HepG2 (cell line): ENCODE data around the gene GTF2A1L. TPM values are rescaled to one million over a fixed set of nuclear protein-coding genes. Genes with fewer than 3 reads are reported as not detected.

Experiments used
- ATAC-seq: fragments of 200-7000 bp; cut with Tn5 transposase; 3 replicates; pipeline ENCODE4 v1.9.1; 2020; ENCODE audit warnings: mild to moderate bottlenecking, moderate library complexity
- BruUV-seq: library from RNA; stranded (reverse); fragments of 400-500 nt; replicated peaks from 2 replicates; lab custom pipeline; 2021; lab: Mats Ljungman, UMichigan
- CTCF ChIA-PET: fragments of 300-600 bp; formaldehyde crosslinking; extraction: SDS; loops from one replicate; lab custom pipeline; 2021; ENCODE audit warnings: low total read pairs, inconsistent platforms, low intra/inter-chr PET ratio; lab: Yijun Ruan, JAX
- POLR2A ChIA-PET: fragments of 350-600 bp; sonication (Branson Sonifier 250); formaldehyde crosslinking; loops from one replicate; lab custom pipeline; 2020; ENCODE audit warnings: antibody characterized with exemption, inconsistent platforms; lab: Yijun Ruan, JAX
- DNase-seq: peaks from one replicate; pipeline ENCODE4 v3.0.0-alpha.2; 2015; ENCODE audit warnings: low spot score
- FAIRE-seq: peaks from 3 replicates; lab custom pipeline; 2011; peaks lifted over from hg19 to GRCh38; lab: Jason Lieb, UNC
- H2AFZ ChIP-seq: one replicate; pipeline ENCODE4 v1.6.1; 2011; ENCODE audit warnings: low read length, inconsistent platforms
- H3K27ac ChIP-seq: fragments of 300-600 bp; 3 replicates; pipeline ENCODE4 v1.8.0; 2011; ENCODE audit warnings: mixed run types, mild to moderate bottlenecking, mixed read lengths, low read length, inconsistent platforms; ENCODE audit not compliant: insufficient read depth; ENCODE audit errors: extremely low read length
- H3K27me3 ChIP-seq, 2 experiments: fragments of 200-600 bp in 1 of 2; 2 replicates in 1 of 2; 3 replicates in 1 of 2; pipeline versions ENCODE4 v1.6.0 to v1.8.0; 2011; ENCODE audit warnings: low read length in 2 of 2, mild to moderate bottlenecking in 2 of 2, moderate library complexity in 2 of 2, inconsistent platforms in 1 of 2; ENCODE audit not compliant: insufficient read depth in 2 of 2, control insufficient read depth in 1 of 2
- H3K36me3 ChIP-seq, 2 experiments: fragments of 200-600 bp in 1 of 2; replicated peaks in 1 of 2; 2 replicates in 1 of 2; 3 replicates in 1 of 2; pipeline versions ENCODE4 v1.5.1 to v1.8.0; 2011; ENCODE audit warnings: low read length in 2 of 2, inconsistent platforms in 1 of 2; ENCODE audit not compliant: insufficient read depth in 2 of 2, control insufficient read depth in 1 of 2
- H3K4me1 ChIP-seq: 2 replicates; pipeline ENCODE4 v1.5.1; 2012; ENCODE audit warnings: low read length, inconsistent platforms; ENCODE audit not compliant: insufficient read depth
- H3K4me2 ChIP-seq: 2 replicates; pipeline ENCODE4 v1.6.0; 2011; ENCODE audit warnings: low read depth, low read length, inconsistent platforms
- H3K4me3 ChIP-seq, 3 experiments: fragments of 200-600 bp in 1 of 3; sonication (generic), shearing (Covaris generic) in 1 of 3; replicated peaks in 1 of 3; 2 replicates each; pipeline ENCODE4 v1.5.1; 2011 to 2016; ENCODE audit warnings: low read length in 3 of 3, inconsistent platforms in 2 of 3, low read depth in 2 of 3, mild to moderate bottlenecking in 2 of 3, control low read depth in 1 of 3, mixed read lengths in 1 of 3; ENCODE audit not compliant: insufficient read depth in 1 of 3
- H3K79me2 ChIP-seq: one replicate; pipeline ENCODE4 v1.6.1; 2011; ENCODE audit warnings: low read length, inconsistent platforms; ENCODE audit not compliant: insufficient read depth
- H3K9ac ChIP-seq: 2 replicates; pipeline ENCODE4 v1.6.0; 2011; ENCODE audit warnings: mild to moderate bottlenecking, low read depth, low read length, inconsistent platforms; ENCODE audit not compliant: insufficient read depth
- H3K9me3 ChIP-seq: 2 replicates; pipeline ENCODE4 v1.5.1; 2012; ENCODE audit warnings: mild to moderate bottlenecking, low read length
- H4K20me1 ChIP-seq: 2 replicates; pipeline ENCODE4 v1.6.0; 2011; ENCODE audit warnings: inconsistent platforms, mild to moderate bottlenecking, low read length, moderate library complexity; ENCODE audit not compliant: insufficient read depth
- DNMT1 ChIP-seq: sonication (generic); formaldehyde crosslinking; IDR thresholded peaks from 2 replicates; pipeline ENCODE4 v1.5.1; 2020; ENCODE audit warnings: mild to moderate bottlenecking, missing genetic modification reagents
- ELF1 ChIP-seq: sonication (generic); formaldehyde crosslinking; IDR thresholded peaks from 2 replicates; pipeline ENCODE4 v1.4.0; 2020; ENCODE audit warnings: missing genetic modification reagents
- EZH2 ChIP-seq: conservative IDR thresholded peaks from 2 replicates; pipeline ENCODE4 v1.6.1; 2012; ENCODE audit warnings: mild to moderate bottlenecking, low read depth, low read length, moderate library complexity
- HMG20A ChIP-seq: IDR thresholded peaks from 2 replicates; pipeline ENCODE4 v1.6.1; 2016; ENCODE audit warnings: borderline replicate concordance
- POLR2G ChIP-seq: fragments of 200-400 bp; formaldehyde crosslinking; IDR thresholded peaks from 2 replicates; pipeline ENCODE4 v1.6.1; 2018; ENCODE audit warnings: mild to moderate bottlenecking, low read depth, low read length, moderate library complexity
- REL ChIP-seq: sonication (generic); formaldehyde crosslinking; conservative IDR thresholded peaks from 2 replicates; pipeline ENCODE4 v1.8.0; 2022; ENCODE audit warnings: mild to moderate bottlenecking, missing genetic modification reagents, moderate library complexity
- RXRB ChIP-seq: IDR thresholded peaks from 2 replicates; pipeline ENCODE4 v1.6.1; 2016; ENCODE audit warnings: borderline replicate concordance, missing genetic modification reagents, missing compliant biosample characterization
- ZNF20 ChIP-seq: sonication (generic); formaldehyde crosslinking; IDR thresholded peaks from 2 replicates; pipeline ENCODE4 v1.4.0; 2020; ENCODE audit warnings: mild to moderate bottlenecking, moderate library complexity, missing genetic modification reagents
- ZNF33B ChIP-seq: sonication (generic); formaldehyde crosslinking; IDR thresholded peaks from 2 replicates; pipeline ENCODE4 v1.5.1; 2020; ENCODE audit warnings: mild to moderate bottlenecking, missing genetic modification reagents
- ZNF383 ChIP-seq: sonication (generic); formaldehyde crosslinking; IDR thresholded peaks from 2 replicates; pipeline ENCODE4 v1.4.0; 2020; ENCODE audit warnings: missing genetic modification reagents, mild to moderate bottlenecking, borderline replicate concordance
- ZNF460 ChIP-seq: sonication (generic); formaldehyde crosslinking; IDR thresholded peaks from 2 replicates; pipeline ENCODE4 v1.5.1; 2020; ENCODE audit warnings: missing genetic modification reagents, mild to moderate bottlenecking, borderline replicate concordance
- ZNF484 ChIP-seq: sonication (generic); formaldehyde crosslinking; IDR thresholded peaks from 2 replicates; pipeline ENCODE4 v1.5.1; 2020; ENCODE audit warnings: mild to moderate bottlenecking, low read depth, missing genetic modification reagents, borderline replicate concordance
- ZNF614 ChIP-seq: IDR thresholded peaks from 2 replicates; pipeline ENCODE4 v1.6.1; 2018; ENCODE audit warnings: missing biosample characterization, missing genetic modification reagents, inconsistent platforms, borderline replicate concordance
- WGBS: methylation state at CpG from one replicate; pipeline ENCODE4 v1.1.6; 2017; ENCODE audit warnings: low lambda C conversion rate; 5-methylcytosine and 5-hydroxymethylcytosine counted together
- in situ Hi-C: cut with HindIII; loops from 2 replicates; pipeline ENCODE4 v1.10.0; 2017; ENCODE audit warnings: low pct_unique_long_range_greater_than_20kb; ENCODE audit not compliant: extremely low pct_ligation_motif_present
- intact Hi-C: fragments of 100-400 bp; cut with micrococcal nuclease; formaldehyde crosslinking; loops from one replicate; pipeline ENCODE4 v1.10.0; 2022; ENCODE audit not compliant: unreplicated experiment
- polyA plus RNA-seq, 8 experiments: library from polyadenylated mRNA; depleted of rRNA in 3 of 8; stranded (reverse) in 7 of 8; unstranded in 1 of 8; fragments of >200 nt; fragmentation: Illumina TruSeq in 4 of 8; extraction: Trizol in 4 of 8; gene quantifications; 2 replicates each; pipeline versions ENCODE4 v1.2.1 to v1.2.3, GENCODE V29; 2011 to 2016; ENCODE audit warnings: low read depth in 4 of 8, missing spikeins in 1 of 8, mixed read lengths in 1 of 8; ENCODE audit not compliant: insufficient read depth in 1 of 8
- total RNA-seq, 5 experiments: library from RNA; depleted of rRNA; stranded (reverse); fragments of >200 nt; fragmentation: Illumina TruSeq; extraction: Trizol; gene quantifications; 2 replicates each; pipeline ENCODE4 v1.2.3, GENCODE V29; 2016; ENCODE audit warnings: low read depth in 1 of 5
- TF ChIP-seq, protein P1 (sequence below): sonication (generic); formaldehyde crosslinking; IDR thresholded peaks from 2 replicates; pipeline ENCODE4 v1.9.0; 2021; ENCODE audit warnings: missing genetic modification reagents, borderline replicate concordance
- TF ChIP-seq, protein P2 (sequence below): sonication (generic); formaldehyde crosslinking; IDR thresholded peaks from 2 replicates; pipeline ENCODE4 v1.4.0; 2020; ENCODE audit warnings: low read depth, missing genetic modification reagents

Gene GTF2A1L
- total and polyA plus RNA-seq, 2 of the 13 experiments (the other 11 are each of a cell fraction or from before 2014, with no cell fraction given): not detected

DNA sequence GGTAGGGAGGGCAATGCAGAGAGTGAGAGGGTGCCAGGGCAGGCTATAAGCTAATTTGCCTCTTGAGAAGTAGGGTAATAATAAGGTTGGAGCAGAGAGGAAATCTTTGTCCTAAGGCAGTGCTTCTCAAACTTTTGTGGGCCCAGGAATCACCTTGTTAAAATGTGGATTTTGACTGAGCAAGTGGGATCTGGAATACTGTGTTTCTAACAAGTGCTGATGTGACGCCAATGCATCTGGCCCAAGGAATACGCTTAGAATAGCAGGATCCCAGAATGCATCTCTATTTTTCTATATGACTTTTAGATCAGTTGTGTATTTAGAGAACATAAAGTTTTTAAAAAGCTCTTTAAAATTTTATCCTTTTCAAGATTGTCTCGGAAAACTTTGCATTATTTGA lies 29.7 kb upstream of the GTF2A1L start (continued):
- TF ChIP-seq POLR2G (no peak), REL (CRISPR knock-in tag) (no peak), ZNF33B (no peak), ZNF383 (CRISPR knock-in tag) (no peak), ZNF460 (CRISPR knock-in tag) (no peak), ZNF20 (CRISPR knock-in tag) (no peak)
- TF ChIP-seq, protein P1, sequence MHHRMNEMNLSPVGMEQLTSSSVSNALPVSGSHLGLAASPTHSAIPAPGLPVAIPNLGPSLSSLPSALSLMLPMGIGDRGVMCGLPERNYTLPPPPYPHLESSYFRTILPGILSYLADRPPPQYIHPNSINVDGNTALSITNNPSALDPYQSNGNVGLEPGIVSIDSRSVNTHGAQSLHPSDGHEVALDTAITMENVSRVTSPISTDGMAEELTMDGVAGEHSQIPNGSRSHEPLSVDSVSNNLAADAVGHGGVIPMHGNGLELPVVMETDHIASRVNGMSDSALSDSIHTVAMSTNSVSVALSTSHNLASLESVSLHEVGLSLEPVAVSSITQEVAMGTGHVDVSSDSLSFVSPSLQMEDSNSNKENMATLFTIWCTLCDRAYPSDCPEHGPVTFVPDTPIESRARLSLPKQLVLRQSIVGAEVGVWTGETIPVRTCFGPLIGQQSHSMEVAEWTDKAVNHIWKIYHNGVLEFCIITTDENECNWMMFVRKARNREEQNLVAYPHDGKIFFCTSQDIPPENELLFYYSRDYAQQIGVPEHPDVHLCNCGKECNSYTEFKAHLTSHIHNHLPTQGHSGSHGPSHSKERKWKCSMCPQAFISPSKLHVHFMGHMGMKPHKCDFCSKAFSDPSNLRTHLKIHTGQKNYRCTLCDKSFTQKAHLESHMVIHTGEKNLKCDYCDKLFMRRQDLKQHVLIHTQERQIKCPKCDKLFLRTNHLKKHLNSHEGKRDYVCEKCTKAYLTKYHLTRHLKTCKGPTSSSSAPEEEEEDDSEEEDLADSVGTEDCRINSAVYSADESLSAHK: no peak

DNA sequence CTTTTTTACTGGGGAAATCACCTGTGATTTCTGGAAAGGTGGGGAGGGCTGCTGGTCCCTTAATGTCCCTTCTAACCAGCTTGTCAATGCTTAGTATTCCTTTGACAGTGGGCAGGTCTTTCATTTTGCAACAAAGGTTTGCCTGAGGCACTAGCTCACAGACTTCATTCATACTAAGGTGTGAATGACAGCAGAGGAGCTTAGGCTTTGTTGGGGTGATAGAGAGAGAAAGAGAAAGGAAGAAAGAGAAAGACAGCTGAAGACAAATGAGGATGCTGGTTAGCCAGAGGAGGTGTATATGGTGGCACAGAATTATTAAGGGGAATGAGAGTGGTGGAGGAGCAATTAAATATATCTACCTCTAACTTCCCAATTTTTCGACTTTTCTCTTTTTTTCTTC lies 28.9 kb upstream of the GTF2A1L start:
- Histone ChIP-seq H4K20me1 (no peaks in the 10 kb centered on the region), H3K9me3 (no peaks in the 10 kb centered on the region), H3K9ac (no peak overlapping the region), H3K27me3 (no peaks in the 10 kb centered on the region), H3K4me3 (no peak overlapping the region), H3K36me3 (no peaks in the 10 kb centered on the region), H2AFZ (no peak overlapping the region), H3K79me2 (no peaks in the 10 kb centered on the region), H3K4me2 (no peak overlapping the region), H3K27ac (no peak overlapping the region), H3K4me1 (no peaks in the 10 kb centered on the region)
- FAIRE-seq (no peak), ATAC-seq (no peak), DNase-seq (no peak)
- no peak for TF ChIP-seq RXRB (CRISPR knock-in tag)
- TF ChIP-seq DNMT1: no peak
- no peak for TF ChIP-seq EZH2
- TF ChIP-seq, protein P2, sequence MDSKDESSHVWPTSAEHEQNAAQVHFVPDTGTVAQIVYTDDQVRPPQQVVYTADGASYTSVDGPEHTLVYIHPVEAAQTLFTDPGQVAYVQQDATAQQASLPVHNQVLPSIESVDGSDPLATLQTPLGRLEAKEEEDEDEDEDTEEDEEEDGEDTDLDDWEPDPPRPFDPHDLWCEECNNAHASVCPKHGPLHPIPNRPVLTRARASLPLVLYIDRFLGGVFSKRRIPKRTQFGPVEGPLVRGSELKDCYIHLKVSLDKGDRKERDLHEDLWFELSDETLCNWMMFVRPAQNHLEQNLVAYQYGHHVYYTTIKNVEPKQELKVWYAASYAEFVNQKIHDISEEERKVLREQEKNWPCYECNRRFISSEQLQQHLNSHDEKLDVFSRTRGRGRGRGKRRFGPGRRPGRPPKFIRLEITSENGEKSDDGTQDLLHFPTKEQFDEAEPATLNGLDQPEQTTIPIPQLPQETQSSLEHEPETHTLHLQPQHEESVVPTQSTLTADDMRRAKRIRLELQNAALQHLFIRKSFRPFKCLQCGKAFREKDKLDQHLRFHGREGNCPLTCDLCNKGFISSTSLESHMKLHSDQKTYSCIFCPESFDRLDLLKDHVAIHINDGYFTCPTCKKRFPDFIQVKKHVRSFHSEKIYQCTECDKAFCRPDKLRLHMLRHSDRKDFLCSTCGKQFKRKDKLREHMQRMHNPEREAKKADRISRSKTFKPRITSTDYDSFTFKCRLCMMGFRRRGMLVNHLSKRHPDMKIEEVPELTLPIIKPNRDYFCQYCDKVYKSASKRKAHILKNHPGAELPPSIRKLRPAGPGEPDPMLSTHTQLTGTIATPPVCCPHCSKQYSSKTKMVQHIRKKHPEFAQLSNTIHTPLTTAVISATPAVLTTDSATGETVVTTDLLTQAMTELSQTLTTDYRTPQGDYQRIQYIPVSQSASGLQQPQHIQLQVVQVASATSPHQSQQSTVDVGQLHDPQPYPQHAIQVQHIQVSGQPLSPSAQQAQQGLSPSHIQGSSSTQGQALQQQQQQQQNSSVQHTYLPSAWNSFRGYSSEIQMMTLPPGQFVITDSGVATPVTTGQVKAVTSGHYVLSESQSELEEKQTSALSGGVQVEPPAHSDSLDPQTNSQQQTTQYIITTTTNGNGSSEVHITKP (CRISPR knock-in tag): no peak
- TF ChIP-seq ZNF484 (CRISPR knock-in tag): no peak
- no peak for TF ChIP-seq ELF1 (CRISPR knock-in tag)
- no peak for TF ChIP-seq HMG20A (CRISPR knock-in tag)
- no peak for TF ChIP-seq ZNF614
- 19% methylated on average over 1 of the region's 1 CpG for WGBS
- intact Hi-C loops: loop anchor here (1.0 to 5.0 kb wide), 4 partner anchors 22 to 481 kb away; no protein-coding TSS in a partner anchor
- no TSS peak for BruUV-seq
- ChIA-PET CTCF (interaction anchor here (1.5 to 1.9 kb wide), 2 partner anchors 22 to 118 kb away, joined by 8 to 12 read pairs; no protein-coding TSS in a partner anchor), POLR2A (no interaction called here)
- in situ Hi-C loops: no loop called here
